ACHN (cell line): ENCODE data around the gene PRTG.

Experiments used
- DNase-seq: peaks from one replicate; pipeline ENCODE4 v3.0.0-alpha.2; 2015
- in situ Hi-C: cut with HindIII; loops from 2 replicates; pipeline ENCODE4 v1.10.0; 2017; ENCODE audit warnings: low sequenced_read_pairs, low pct_ligation_motif_present, low pct_unique_long_range_greater_than_20kb

Gene PRTG

GRCh38 chr15:55590788-55591187 is 152.2 kb downstream of the PRTG start:
- no peak for DNase-seq
- in situ Hi-C loops, result no loop called here

- in situ Hi-C loops, result no loop called here
- no peak for DNase-seq
Observed at GRCh38 chr15:55589287-55589686, 153.7 kb downstream of the PRTG start.

GRCh38 chr15:55588815-55589115 is 154.2 kb downstream of the PRTG start:
- in situ Hi-C loops, result no loop called here

GRCh38 chr15:55588070-55588814 is 154.7 kb downstream of the PRTG start, which contains the start of gene PYGO1:
Gene PYGO1 (minus strand): TSS chr15:55588345. CDS start chr15:55587883, 462 bp downstream.
- in situ Hi-C loops, result no loop called here
- DNase-seq, result peak; percentile 51

More at GRCh38 chr15:55588815-55589115, 154.2 kb downstream of the PRTG start:
- DNase-seq, result no peak

- in situ Hi-C loops, result no loop called here
- DNase-seq, result peak; percentile 55
Observed at GRCh38 chr15:55587321-55588069, 155.5 kb downstream of the PRTG start.

GRCh38 chr15:55586808-55587207 is 156.1 kb downstream of the PRTG start:
- DNase-seq, result peak; percentile 26
- in situ Hi-C loops, result no loop called here

- DNase-seq, result no peak
- in situ Hi-C loops, result no loop called here
Observed at GRCh38 chr15:55576943-55577342, 166.0 kb downstream of the PRTG start.

- no peak for DNase-seq
- in situ Hi-C loops, result no loop called here
Observed at GRCh38 chr15:55574096-55574495, 168.9 kb downstream of the PRTG start.

GRCh38 chr15:55573224-55573623 is 169.7 kb downstream of the PRTG start:
- in situ Hi-C loops, result no loop called here
- no peak for DNase-seq

GRCh38 chr15:55564347-55565145 is 178.4 kb downstream of the PRTG start:
- no peak for DNase-seq
- in situ Hi-C loops, result no loop called here

- in situ Hi-C loops, result no loop called here
- no peak for DNase-seq
Observed at GRCh38 chr15:55562601-55563000, 180.4 kb downstream of the PRTG start.
